ENCODE data around the gene ACAP2. TPM values are rescaled to one million over a fixed set of nuclear protein-coding genes. Genes with fewer than 3 reads are reported as not detected.

ACAP2 gene
- total RNA-seq, 1 donor from 2014 or later = 39.0 TPM

- Histone ChIP-seq H3K4me3 (ENCODE audit: low read depth, low read length) (no peak overlapping the region), H3K27me3 (ENCODE audit: control insufficient read depth, insufficient read depth, low read length) (no peaks in the 10 kb centered on the region), H3K36me3 (ENCODE audit: control insufficient read depth, insufficient read depth, low read length) (no peaks in the 10 kb centered on the region)
- no peak for TF ChIP-seq CTCF (IDR thresholded peaks at IDR 0.05; ENCODE audit: insufficient read depth, low read length, poor library complexity, severe bottlenecking)
- no peak for DNase-seq (ENCODE audit: low read depth)
Measured at GRCh38 chr3:195448205-195448875, 5.5 kb upstream of the ACAP2 start.

GRCh38 chr3:195447201-195447600, 4.4 kb upstream of the ACAP2 start:
- Histone ChIP-seq H3K36me3 (ENCODE audit: control insufficient read depth, insufficient read depth, low read length) (no peaks in the 10 kb centered on the region), H3K4me3 (ENCODE audit: low read depth, low read length) (no peak overlapping the region), H3K27me3 (ENCODE audit: control insufficient read depth, insufficient read depth, low read length) (no peaks in the 10 kb centered on the region)
- TF ChIP-seq CTCF (IDR thresholded peaks at IDR 0.05; ENCODE audit: insufficient read depth, low read length, poor library complexity, severe bottlenecking) = no peak
- DNase-seq (ENCODE audit: low read depth) = no peak

- Histone ChIP-seq H3K36me3 (ENCODE audit: control insufficient read depth, insufficient read depth, low read length) (no peaks in the 10 kb centered on the region), H3K4me3 (ENCODE audit: low read depth, low read length) (no peak overlapping the region), H3K27me3 (ENCODE audit: control insufficient read depth, insufficient read depth, low read length) (no peaks in the 10 kb centered on the region)
- no peak for TF ChIP-seq CTCF (IDR thresholded peaks at IDR 0.05; ENCODE audit: insufficient read depth, low read length, poor library complexity, severe bottlenecking)
- DNase-seq (ENCODE audit: low read depth) = no peak
Measured at GRCh38 chr3:195446359-195446758, 3.5 kb upstream of the ACAP2 start.

- no peak for DNase-seq (ENCODE audit: low read depth)
- Histone ChIP-seq H3K36me3 (ENCODE audit: control insufficient read depth, insufficient read depth, low read length) (no peaks in the 10 kb centered on the region), H3K4me3 (ENCODE audit: low read depth, low read length) (no peak overlapping the region), H3K27me3 (ENCODE audit: control insufficient read depth, insufficient read depth, low read length) (no peaks in the 10 kb centered on the region)
- TF ChIP-seq CTCF (IDR thresholded peaks at IDR 0.05; ENCODE audit: insufficient read depth, low read length, poor library complexity, severe bottlenecking) = no peak
Measured at GRCh38 chr3:195445885-195446284, 3.1 kb upstream of the ACAP2 start.

- no peak for TF ChIP-seq CTCF (IDR thresholded peaks at IDR 0.05; ENCODE audit: insufficient read depth, low read length, poor library complexity, severe bottlenecking)
- no peak for DNase-seq (ENCODE audit: low read depth)
- peak overlapping the region; percentile 27 for H3K4me3 ChIP-seq (ENCODE audit: low read depth, low read length)
- H3K36me3 ChIP-seq (ENCODE audit: control insufficient read depth, insufficient read depth, low read length) = no peaks in the 10 kb centered on the region
- H3K27me3 ChIP-seq (ENCODE audit: control insufficient read depth, insufficient read depth, low read length) = no peaks in the 10 kb centered on the region
Measured at GRCh38 chr3:195443391-195443989, 670 bp upstream of the ACAP2 start.

Data from kidney epithelial cell (primary cell).